ENCODE data around the gene ADCK2.

DNA sequence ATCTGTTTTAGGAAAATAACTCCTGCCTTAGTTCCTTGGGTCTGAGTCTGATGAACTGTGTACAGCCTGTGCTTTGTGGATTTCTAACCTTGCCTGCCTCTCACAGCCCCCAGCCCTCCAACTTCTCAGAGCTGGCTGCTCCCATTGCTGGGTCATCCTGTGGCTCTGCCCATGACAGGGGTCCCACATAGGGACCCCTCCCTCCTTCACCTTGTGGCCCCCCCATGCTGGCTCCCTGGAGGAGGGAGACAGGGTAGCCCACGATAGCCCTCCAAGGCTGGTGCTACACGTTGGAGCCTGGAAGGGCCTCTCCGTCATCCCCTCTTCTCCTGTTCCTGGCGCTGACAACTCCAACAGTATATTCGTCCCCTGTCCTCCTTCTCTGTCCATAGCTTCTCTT is 29.3 kb upstream of the ADCK2 start:
- TF ChIP-seq, protein P1, sequence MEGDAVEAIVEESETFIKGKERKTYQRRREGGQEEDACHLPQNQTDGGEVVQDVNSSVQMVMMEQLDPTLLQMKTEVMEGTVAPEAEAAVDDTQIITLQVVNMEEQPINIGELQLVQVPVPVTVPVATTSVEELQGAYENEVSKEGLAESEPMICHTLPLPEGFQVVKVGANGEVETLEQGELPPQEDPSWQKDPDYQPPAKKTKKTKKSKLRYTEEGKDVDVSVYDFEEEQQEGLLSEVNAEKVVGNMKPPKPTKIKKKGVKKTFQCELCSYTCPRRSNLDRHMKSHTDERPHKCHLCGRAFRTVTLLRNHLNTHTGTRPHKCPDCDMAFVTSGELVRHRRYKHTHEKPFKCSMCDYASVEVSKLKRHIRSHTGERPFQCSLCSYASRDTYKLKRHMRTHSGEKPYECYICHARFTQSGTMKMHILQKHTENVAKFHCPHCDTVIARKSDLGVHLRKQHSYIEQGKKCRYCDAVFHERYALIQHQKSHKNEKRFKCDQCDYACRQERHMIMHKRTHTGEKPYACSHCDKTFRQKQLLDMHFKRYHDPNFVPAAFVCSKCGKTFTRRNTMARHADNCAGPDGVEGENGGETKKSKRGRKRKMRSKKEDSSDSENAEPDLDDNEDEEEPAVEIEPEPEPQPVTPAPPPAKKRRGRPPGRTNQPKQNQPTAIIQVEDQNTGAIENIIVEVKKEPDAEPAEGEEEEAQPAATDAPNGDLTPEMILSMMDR (IDR thresholded peaks at IDR 0.05; ENCODE audit: low read depth, low read length) = no peak
- no peak for TF ChIP-seq POLR2A (IDR thresholded peaks at IDR 0.05; ENCODE audit: extremely low read depth, insufficient read length)
- TF ChIP-seq, protein P2, sequence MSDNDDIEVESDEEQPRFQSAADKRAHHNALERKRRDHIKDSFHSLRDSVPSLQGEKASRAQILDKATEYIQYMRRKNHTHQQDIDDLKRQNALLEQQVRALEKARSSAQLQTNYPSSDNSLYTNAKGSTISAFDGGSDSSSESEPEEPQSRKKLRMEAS (IDR thresholded peaks at IDR 0.05; ENCODE audit: low read depth, low read length) = no peak

Data from NB4 (cell line).